ENCODE measurements around the gene MYL12A. TPM values are rescaled to one million over a fixed set of nuclear protein-coding genes. Genes with fewer than 3 reads are reported as not detected.

The MYL12A gene
- total RNA-seq, 4 donors from 2014 or later: 281 to 361 (median 317) TPM

DNA sequence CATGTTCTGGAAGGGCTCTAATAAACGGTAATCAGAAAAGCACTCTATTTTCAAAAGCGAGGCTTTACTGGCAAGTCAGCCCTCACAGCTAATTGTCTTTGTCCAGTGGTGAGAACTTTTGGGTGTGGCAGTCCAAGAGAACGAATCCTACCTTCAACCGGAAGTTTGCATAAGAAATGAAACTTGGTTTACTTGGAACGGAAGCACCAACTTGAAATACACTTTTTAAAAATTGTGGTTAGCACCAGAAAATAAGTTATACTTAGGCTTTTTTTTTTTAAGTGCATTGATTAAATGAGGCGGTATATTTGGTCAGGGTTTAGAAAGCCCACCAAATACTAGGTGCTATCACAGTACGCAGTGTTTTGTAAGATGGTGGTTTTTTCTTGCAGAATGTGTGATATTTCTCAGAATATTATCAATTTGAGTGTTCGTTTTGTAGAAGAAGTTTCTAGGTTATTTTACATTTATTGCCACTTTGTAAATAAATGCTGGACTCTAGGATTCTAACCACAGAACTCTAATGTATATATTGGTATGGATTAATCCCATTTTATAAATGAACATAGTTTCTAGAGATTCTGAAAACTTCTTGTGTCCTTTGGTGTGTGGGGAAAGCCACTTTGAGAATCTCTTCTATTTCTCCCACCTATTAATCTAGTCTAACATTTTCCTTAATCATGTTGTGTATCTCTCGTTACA is 1.2 kb downstream of the MYL12A start:
- TF ChIP-seq, protein P1, sequence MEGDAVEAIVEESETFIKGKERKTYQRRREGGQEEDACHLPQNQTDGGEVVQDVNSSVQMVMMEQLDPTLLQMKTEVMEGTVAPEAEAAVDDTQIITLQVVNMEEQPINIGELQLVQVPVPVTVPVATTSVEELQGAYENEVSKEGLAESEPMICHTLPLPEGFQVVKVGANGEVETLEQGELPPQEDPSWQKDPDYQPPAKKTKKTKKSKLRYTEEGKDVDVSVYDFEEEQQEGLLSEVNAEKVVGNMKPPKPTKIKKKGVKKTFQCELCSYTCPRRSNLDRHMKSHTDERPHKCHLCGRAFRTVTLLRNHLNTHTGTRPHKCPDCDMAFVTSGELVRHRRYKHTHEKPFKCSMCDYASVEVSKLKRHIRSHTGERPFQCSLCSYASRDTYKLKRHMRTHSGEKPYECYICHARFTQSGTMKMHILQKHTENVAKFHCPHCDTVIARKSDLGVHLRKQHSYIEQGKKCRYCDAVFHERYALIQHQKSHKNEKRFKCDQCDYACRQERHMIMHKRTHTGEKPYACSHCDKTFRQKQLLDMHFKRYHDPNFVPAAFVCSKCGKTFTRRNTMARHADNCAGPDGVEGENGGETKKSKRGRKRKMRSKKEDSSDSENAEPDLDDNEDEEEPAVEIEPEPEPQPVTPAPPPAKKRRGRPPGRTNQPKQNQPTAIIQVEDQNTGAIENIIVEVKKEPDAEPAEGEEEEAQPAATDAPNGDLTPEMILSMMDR (IDR thresholded peaks at IDR 0.05): no peak
- peak in 1 of 4 donors; percentile 54 for TF ChIP-seq POLR2A (IDR thresholded peaks at IDR 0.05)
- Histone ChIP-seq H3K36me3 (peaks cover 0 to 16% (median 7%) of the 10 kb centered on the region in 3 donors), H3K4me1 (peaks cover 5 to 76% (median 36%) of the 10 kb centered on the region in 3 donors), H3K4me3 (peak overlapping the region; percentile 82 to 100 (median 95)), H3K27me3 (no peaks in the 10 kb centered on the region), H3K9me3 (no peaks in the 10 kb centered on the region), H3K27ac (peak overlapping the region; percentile 99 to 100 (median 100))
- intact Hi-C loops (cut with DNase I): loop anchor here (10.0 kb wide), 1 partner anchor 94 kb away; no protein-coding TSS in a partner anchor
- WGBS, 2 donors: 6 to 9% methylated on average over 9 of the region's 9 CpGs
- no peak for DNase-seq

GRCh38 chr18:3250237-3251107 is 2.9 kb downstream of the MYL12A start:
- intact Hi-C loops (cut with DNase I): no loop called here

DNA sequence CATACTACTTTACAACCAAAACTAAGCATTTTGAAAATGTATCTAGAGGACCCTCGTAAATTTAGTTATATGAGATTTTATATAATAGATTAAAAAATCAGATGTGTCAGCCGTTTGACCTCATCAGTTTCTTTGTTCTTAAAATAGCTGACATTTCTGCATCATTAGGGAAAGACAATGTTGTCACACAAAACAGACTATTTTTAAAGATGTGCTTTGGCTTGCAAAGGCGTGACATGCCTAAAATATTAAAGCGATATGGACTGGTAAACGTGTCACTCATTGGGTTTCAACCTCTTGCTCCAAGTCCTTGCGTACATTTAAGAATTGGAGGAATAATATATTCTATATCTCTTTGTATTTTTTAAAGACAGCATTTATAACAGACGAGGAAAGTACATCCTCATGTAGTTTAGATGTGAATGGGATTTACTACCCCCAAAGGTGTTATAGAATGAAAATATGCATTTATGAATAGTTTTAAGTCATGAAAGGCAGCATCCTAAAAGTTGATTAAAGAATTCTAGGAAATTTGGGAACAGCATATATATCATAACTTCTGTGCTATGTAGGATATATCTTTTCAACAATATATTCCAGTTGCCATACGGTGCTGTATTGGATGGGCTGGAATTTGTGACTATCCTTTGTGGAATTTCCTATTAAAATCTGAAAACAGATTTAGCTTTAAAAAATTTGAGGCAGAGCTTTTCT is 3.8 kb downstream of the MYL12A start:
- peak overlapping the region in 1 of 4 donors; percentile 27 for H3K4me3 ChIP-seq
- DNase-seq: no peak
- peak overlapping the region in 3 of 4 donors; percentile 59 to 100 (median 99) for H3K27ac ChIP-seq
- 53 to 62% methylated on average over 8 of the region's 8 CpGs for WGBS, 2 donors
- intact Hi-C loops (cut with DNase I): no loop called here
- H3K4me1 ChIP-seq: peaks cover 5 to 69% (median 29%) of the 10 kb centered on the region in 3 donors
- no peaks in the 10 kb centered on the region for H3K27me3 ChIP-seq
- TF ChIP-seq POLR2A (IDR thresholded peaks at IDR 0.05): no peak
- TF ChIP-seq, protein P1 (IDR thresholded peaks at IDR 0.05): no peak
- no peaks in the 10 kb centered on the region for H3K9me3 ChIP-seq
- peaks cover 9 to 42% (median 16%) of the 10 kb centered on the region in 3 donors for H3K36me3 ChIP-seq

More at GRCh38 chr18:3250237-3251107, 2.9 kb downstream of the MYL12A start:
- Histone ChIP-seq H3K36me3 (peaks cover 9 to 32% (median 16%) of the 10 kb centered on the region in 3 donors), H3K9me3 (no peaks in the 10 kb centered on the region), H3K4me1 (peaks cover 5 to 69% (median 31%) of the 10 kb centered on the region in 3 donors), H3K27me3 (no peaks in the 10 kb centered on the region), H3K27ac (peak overlapping the region; percentile 73 to 100 (median 92)), H3K4me3 (peak overlapping the region in 2 of 4 donors; percentile 93 to 100)
- TF ChIP-seq POLR2A (IDR thresholded peaks at IDR 0.05): no peak
- TF ChIP-seq, protein P1 (IDR thresholded peaks at IDR 0.05): no peak
- DNase-seq: no peak
- 24 to 32% methylated on average over 6 of the region's 6 CpGs for WGBS, 2 donors

DNA sequence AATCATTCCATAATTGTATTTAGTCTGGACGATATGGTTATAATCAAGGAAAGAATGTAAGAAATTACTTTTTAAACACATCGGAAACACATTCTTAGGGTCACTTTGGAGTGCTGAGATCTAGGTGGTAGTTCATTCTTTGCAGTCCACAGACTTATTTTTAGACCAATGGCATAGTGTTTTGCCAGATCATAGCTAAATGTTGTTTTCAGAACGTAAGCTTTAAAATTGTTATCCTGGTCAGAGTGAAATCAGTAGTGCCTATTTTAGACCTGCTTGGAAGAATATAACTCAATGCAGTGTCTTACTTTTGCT is 4.3 kb downstream of the MYL12A start:
- TF ChIP-seq, protein P1 (IDR thresholded peaks at IDR 0.05): no peak
- no peak for TF ChIP-seq POLR2A (IDR thresholded peaks at IDR 0.05)
- DNase-seq: no peak
- no peaks in the 10 kb centered on the region for H3K27me3 ChIP-seq
- WGBS, 2 donors: 56 to 72% methylated on average over 3 of the region's 3 CpGs
- H3K27ac ChIP-seq: peak overlapping the region in 3 of 4 donors; percentile 59 to 100 (median 99)
- peak overlapping the region in 2 of 4 donors; percentile 0 to 27 for H3K4me3 ChIP-seq
- peaks cover 5 to 69% (median 35%) of the 10 kb centered on the region in 3 donors for H3K4me1 ChIP-seq
- no peaks in the 10 kb centered on the region for H3K9me3 ChIP-seq
- peaks cover 9 to 47% (median 16%) of the 10 kb centered on the region in 3 donors for H3K36me3 ChIP-seq
- intact Hi-C loops (cut with DNase I): no loop called here

Data from esophagus squamous epithelium (tissue), 5 donors.